Stimulated activated CD4-positive, alpha-beta T cell treated with anti-CD3 and anti-CD28 coated beads, Interleukin-15, amount 100 ng/mL, for 48 hours (primary cell): ENCODE measurements around the gene RARRES2.
"Not testable (repeated sequence)": the region's sequence is repeated elsewhere in the genome, so short reads cannot be mapped to it uniquely, and the experiment has no call there.

Source experiments
- DNase-seq, 2 donors: peaks; one replicate each; pipeline ENCODE4 v3.0.0-alpha.2; 2020; ENCODE audit warnings: low read depth in 2 of 2

The RARRES2 gene

DNA sequence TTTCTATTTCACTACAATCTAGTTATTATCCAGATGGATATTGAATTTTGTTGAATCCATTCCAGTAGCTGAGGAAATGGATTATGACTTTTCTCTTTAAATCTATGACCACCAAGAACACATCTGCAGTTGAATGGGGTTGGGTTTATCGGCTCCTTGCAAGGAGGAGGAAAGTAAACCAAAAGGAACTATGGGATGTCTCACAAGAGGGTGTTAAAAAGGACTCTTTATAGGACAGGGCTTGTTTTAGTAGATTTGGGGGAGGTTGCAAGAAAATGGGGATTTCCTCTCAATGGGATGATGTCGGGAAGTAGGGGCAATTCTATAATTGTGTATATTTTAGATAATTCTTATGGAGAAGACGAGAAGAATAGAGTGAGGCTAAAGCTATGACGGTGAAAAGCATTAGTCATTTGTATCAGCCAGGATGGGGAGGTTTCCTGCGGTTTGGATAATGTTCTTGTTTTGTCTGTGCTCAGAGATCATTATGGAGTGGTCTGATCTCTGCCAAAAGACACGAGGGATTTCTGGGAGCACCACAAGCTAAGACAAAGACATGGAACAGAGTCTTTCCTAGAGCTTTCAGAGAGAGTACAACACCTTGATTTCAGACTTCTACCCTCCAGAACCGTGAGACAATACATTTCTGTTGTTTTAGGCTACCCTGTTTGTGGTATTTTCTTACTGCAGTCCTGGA, 23.5 kb downstream of the RARRES2 start:
- no peak for DNase-seq

DNA sequence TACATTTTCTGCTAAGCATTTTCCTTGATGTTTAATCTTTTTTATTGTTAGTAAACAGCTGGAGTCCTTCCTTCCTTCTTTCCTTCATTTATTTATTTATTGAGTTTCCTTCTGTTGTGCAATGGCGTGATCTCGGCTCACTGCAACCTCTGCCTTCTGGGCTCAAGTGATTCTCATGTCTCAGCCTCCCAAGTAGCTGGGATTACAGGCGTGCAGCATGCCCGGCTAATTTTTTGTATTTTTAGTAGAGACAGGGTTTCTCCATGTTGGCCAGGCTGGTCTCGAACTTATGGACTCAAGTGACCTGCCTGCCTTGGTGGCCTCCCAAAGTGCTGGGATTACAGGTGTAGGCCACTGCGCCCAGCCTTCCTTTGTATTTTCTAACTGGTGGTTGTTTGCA, 24.4 kb downstream of the RARRES2 start:
- DNase-seq, result not testable (repeated sequence)

DNA sequence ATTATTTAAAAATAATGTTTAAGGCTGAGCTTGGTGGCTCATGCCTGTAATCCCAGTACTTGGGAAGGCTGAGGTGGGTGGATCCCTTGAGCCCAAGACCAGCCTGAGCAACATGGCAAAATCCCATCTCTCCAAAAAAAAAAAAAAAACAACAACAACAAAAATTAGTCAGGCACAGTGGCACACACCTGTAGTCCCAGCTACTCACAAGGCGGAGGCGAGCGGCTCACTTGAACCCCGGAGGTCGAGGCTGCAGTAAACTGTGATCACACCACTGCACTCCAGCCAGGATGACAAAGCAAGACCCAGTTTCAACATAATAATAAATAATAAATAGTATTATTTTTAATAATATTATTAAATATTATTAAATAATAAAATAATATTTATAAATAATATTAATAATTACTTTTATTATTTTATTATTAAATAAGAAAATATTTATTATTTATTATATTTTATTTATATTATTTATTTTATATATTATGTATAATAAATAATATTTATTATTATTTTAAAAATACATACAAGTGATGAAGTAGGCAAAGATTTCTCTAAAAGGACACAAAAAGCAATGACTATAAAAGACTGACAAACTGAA, 26.7 kb downstream of the RARRES2 start:
- no peak for DNase-seq

DNA sequence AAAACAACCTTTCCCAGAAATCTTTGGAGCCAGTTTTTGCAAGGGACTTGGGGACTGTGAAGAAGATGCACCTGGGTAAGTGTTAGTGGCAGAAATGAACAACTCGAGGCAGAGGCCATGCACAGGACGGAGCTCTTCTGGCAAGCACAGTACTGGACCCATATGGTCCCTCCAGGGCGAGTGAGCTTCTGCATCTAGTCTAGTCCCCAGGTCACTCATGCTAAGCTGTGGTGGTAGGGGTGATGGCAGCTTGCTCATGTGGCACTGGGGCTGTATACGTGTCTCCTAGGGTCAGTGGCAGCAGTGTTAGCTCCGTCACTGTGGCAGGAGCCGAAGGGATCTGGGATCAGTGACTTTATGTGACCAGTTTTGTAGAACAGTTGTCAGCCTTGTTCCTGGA, 27.6 kb downstream of the RARRES2 start:
- DNase-seq, result no peak

DNA sequence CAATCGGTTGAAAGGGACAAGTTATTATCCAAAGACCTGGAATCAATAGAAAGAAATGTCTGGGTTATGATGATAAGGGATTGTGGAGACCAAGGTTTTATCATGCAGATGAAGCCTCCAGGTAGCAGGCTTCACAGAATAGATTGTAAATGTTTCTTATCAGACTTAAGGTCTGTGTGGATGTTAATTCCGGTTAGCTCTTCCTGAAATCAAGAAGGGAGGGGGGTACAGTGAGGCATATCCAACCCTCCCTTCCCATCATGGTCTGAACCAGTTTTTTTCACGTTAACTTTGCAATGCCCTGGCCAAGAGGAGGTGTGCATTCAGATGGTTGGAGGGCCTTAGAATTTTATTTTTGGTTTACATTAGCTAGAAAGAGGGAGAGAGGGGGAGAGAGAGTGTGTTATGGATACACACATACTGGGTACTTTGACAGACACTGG, 28.0 kb downstream of the RARRES2 start:
- DNase-seq, result no peak

DNA sequence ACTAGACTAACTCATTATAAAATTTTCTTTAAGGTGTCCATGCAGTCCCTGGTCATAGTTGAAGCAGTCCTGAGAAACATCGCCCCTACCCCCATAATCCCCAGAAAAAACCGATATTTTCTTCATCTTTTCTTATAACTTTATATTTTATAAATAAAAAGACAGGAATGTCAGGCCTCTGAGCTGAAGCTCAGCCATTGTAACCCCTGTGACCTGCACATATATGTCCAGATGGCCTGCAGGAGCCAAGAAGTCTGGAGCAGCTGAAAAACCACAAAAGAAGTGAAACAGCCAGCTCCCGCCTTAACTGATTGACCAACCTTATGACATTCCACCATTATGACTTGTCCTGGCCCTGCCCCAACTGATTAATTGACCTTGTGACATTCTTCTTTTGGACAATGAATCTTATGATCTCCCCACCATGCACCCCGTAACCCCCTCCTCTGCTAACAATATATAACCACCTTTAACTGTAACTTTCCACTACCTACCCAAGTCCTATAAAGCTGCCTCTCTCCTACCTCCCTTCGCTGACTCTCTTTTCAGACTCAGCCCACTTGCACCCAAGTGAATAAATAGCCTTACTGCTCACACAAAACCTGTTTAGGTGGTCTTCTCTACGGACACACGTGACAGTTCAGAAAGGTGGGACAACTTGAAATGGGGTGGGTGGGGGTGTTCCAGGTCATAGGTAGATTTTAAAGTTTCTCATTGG, 28.6 kb downstream of the RARRES2 start:
- not testable (repeated sequence) for DNase-seq

DNA sequence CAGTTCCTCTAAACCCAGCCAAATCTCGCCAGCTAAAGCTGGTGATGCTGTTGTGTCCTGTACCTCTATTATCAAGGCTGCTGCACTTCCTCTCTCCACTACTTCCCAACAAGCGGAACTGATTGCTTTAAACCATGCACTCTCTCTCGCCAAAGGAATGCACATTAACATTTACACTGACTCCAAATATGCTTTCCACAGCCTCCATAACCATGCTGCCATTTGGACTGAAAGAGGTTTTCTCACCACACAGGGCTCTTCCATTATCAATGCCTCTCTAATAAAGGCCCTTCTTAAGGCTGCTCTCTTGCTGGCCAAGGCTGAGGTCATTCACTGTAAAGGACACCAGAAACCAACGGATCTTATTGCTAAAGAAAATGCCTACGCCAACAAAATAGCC, 29.7 kb downstream of the RARRES2 start:
- DNase-seq, result no peak

DNA sequence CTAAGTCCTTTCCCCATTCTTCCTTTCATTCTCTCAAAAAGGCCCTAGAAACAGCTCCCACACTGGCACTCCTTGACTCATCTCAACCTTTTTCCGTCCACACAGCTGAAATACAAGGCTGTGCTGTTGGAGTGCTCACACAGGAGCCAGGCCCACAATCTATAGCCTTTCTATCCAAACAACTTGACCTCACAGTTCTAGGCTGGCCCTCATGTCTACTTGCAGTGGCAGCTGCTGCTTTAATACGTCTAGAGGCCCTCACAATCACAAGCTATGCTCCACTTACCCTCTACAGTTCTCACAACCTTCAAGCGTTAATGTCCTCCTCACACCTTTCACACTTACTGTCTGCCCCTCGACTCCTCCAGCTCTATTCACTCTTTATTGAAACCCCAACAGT, 30.3 kb downstream of the RARRES2 start:
- DNase-seq, result no peak

DNA sequence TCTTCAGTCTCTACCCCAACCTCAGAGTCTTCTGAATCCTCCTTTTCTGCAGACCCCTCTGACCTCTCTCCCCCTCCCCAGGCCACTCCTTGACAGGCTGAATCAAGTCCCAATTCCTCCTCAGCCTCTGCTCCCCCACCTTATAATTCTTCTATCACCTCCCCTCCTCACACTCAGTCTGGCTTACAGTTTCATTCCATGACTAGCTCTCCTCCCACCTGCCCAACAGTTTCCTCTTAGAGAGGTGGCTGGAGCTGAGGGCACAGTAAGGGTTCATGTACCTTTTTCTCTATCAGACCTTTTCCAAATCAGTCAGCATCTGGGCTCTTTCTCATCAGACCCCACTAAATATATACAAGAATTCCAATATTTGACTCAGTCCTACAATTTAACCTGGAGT, 32.9 kb downstream of the RARRES2 start:
- DNase-seq, result no peak

DNA sequence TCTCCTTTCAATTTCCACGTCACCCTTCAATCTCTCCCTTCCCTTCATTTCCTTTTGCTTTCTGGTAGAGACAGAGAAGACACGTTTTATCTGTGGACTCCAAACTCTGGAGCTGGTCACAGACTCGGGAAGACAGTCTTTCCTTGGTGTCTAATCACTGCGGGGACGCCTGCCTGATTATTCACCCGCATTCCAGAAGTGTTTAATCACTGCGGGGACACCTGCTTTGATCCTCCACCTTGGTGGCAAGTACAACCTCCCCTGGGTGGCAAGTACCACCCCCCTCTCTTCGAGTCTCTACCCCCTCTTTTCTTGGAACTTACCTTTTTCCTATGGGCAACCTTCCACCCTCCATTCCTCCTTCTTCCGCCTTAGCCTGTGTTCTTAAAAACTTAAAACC, 33.5 kb downstream of the RARRES2 start:
- no peak for DNase-seq

DNA sequence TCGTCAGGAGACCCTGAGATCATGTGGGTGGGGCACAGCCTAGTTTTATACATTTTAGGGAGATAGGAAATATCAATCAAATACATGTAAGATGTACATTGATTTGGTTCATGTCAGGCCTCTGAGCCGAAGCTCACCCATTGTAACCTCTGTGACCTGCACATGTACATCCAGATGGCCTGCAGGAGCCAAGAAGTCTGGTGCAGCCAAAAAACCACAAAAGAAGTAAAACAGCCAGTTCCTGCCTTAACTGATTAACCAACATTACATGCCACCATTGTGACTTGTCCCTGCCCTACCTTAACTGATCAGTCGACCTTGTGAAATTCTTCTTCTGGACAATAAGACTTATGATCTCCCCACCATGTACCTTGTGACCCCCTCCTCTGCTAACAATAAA, 34.3 kb downstream of the RARRES2 start:
- DNase-seq, result no peak

DNA sequence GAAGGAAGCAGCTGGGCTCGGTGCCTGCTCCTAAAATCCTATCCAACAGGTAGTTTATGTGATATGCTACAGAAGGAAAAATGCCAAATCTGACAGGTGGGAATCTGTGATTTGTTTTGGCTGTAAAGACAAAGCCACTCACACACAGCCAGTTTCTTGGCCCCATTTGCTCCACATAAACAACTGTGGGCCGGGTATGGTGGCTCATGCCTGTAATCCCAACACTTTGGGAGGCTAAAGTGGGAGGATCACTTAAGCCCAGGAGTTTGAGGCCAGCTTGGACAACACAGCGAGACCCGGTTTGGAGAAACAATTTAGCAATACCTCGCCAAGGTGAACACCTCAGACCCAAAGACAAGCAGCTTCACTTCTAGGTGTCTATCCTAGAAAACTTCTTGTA, 35.1 kb downstream of the RARRES2 start:
- DNase-seq, result not testable (repeated sequence)

DNA sequence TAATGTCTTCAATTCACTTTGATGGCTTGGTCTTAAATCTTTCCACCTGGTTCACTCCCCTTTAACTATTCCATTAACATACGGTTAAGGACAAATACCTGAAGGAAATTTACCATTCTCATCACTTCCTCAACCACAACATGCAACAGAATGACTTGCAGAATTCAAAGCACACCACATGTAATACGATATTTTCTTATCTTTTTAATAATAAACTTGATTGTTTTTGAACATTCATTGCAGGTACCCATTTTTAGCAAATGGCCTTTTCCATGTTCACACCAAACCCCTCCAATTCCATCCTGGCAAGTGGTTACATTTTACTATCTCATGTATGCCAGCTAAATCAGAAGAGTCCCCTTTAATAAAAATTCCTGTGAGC, 35.5 kb downstream of the RARRES2 start:
- DNase-seq, result not testable (repeated sequence)

DNA sequence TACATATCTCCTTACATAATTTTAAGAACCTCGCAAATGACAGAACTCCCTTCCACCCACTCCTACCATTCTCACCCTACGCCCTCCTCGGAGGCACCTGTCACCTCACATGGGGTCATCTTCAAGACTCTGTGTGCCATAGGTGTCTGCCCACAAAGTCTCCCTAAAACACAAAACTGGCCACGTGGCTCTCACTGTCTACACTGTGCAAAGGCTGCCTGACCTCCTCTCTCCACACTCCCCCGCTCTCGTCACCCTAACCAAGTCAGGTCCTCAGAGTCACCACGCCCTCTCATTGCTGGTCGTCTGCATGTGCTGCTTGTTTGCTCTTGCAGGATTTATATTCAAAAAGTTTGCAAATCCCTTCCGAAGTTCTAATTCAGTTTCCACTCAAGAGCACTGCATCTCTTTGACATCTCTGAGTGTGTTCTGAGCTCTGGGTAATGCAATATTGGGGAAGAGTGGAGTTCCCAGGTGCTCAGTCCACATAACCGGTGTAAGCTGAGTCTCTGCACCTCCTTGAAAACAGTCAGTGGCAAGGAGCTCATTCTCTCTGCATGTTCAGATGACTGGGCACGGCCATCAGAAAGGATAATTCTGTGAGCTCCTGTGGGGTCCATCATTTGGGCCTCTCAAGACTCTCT, 36.0 kb downstream of the RARRES2 start:
- DNase-seq, result not testable (repeated sequence)

DNA sequence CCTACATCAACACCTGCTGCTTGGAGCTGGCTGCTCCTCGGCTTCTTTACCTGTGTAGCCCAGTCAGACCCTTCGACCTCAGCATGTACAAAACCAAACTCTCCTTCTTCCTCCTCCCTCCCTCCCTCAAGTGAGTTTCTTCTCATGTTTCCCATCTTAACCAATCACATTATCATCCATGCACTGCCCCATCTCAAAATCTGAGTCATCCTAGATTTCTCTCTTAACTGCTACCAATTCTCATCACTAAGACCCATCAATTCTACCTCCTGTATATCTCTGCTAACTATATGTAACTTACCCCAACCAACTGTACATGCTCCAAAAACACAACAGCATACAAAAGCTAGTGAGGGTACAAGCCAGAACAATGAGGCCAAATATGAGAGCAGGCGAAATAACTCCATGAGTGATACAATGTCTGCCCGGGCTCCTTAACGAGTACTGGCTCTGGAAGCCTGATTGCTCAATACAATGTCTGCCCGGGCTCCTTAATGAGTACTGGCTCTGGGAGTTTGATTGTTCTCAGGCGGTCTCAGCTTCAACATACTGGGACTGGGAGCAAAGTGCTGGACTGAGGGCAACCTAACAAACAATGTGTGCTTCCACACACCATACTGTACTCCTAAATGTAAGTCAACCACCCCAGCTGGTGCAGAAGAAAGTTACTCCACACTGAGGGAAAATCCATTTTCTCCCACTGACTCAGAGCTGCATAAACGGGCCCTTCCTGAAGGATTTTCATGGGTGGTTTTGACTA, 36.8 kb downstream of the RARRES2 start:
- DNase-seq, result not testable (repeated sequence)

DNA sequence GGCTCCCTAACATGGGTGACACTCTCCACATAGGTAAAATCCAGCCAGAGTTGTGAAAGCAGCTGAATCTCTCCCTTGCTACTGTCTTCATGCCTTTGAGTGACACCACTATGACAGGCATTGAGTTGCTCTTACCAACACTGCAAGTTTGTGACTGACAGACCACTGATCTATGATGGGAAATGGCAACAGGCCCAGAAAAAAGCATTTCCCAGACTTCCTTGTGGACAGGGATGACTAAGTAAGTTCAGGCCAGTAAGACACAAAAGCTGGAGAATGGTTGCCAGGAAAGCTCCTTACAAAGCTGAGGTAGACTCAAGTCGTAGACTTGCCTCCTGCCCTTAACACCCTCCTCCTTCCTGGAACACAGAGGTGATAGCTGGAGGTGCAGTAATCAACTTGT, 38.5 kb downstream of the RARRES2 start:
- DNase-seq, result not testable (repeated sequence)

DNA sequence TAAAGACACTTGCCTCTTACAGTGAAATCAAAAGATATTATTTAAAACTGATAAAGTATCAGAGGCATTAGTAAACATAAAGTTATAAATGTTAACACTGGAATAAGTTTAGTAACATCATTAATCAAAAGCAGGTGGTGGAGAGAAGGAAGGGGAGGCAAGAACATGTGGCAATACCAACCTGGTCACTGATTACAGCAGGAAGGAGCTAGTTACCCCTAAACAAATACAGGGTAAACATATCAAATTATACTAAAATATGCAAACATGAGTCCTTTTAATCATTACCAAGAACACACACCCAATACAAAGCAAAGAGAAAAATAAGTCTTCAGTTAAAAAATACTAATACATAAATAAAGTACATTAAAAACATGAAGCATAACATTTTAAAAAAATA, 43.5 kb downstream of the RARRES2 start:
- not testable (repeated sequence) for DNase-seq

DNA sequence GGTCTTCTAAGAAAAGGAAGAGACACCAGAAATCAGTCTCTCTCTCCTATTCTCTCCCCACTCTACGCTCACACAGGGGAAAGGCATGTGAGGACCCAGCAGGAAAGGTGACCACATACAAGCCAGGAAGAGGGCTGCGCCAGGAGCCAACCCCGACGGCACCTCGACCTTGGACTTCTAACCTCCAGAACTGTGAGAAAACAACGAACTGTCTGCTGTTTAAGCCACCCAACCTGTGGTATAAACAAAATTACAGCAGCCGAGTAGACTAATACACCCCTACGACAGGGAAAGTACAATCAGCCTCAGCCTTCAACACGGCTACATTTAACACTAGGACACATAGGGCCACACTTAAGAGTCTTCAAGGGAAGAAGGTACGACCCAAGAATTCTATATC, 44.6 kb downstream of the RARRES2 start:
- DNase-seq, result not testable (repeated sequence)

DNA sequence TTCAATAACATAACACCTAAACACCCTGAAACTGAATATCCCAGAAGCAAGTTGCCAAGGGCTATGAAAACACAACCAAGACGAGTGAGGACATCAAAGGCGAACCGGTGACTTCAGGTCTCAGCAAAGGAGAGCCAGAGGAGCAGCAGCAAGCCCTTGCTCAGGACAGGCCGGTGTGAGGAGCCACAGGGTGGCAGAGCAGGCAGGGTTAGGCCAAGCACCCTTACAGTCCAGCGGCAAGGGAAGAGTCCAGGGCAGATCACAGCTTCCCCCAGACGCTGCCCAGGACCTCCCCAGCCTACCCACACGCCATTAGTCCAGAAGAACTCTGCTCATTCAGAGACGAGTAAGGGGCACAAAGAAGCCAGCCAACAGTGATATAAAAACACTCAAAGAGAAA, 45.8 kb downstream of the RARRES2 start:
- DNase-seq, result not testable (repeated sequence)

DNA sequence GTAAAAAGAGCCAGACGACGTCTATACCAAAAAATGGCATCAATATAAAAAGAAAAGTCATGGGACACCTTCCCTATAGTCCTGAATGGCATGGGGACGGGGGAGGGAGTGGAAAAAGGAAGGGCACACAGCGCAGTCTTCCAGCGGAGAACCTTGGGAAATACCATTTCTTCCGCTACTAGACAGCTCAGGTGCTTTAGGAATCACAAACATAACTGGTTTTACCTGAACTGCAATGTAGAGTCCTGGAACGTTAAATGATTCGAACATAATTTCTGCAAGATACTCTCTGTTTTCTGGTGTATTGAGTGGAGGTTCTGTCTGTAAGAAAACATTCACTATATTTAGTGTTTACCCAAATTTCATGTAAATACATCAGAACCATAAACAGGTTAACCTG, 46.4 kb downstream of the RARRES2 start:
- DNase-seq, result not testable (repeated sequence)

DNA sequence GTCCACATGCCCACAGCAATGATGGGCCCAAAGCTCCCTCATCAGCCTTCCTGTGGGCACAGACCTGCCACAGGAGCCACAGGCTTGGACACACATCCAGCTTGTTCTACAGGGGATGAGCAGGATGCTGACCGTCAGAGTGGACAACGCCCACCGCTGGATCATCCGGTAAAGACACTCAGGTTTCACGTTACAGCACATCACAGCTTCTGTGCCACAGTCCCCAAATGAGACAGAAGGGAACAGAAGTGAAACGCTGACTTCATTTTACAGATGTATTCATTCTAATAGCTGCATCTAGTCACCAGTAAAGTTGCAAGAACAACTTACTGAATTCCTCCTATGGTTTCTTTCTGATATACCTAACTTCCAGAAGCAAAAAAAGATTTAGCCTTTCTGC, 51.1 kb downstream of the RARRES2 start:
- DNase-seq, result not testable (repeated sequence)

DNA sequence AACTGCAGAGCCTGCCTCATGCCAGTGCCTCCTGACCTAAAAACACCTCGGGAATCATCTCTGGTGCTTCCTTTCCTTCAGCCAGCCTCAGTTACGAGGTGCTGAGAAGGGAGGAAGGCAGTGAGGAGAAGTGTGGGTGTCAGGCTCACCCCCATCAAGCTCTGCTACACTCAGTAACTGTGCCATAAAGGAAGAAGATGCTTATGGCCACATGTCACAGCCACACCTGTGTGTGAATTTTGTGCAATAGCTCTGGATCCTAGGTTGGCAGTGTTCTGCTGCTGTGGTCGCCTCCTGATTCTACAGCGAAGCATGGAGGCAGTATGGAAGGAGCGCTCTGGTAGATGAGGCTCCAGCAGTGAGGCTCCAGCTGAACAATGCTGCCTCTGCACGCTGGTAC, 52.6 kb downstream of the RARRES2 start:
- not testable (repeated sequence) for DNase-seq
